Tibial nerve (tissue), 4 donors: Measurements from ENCODE around the gene NT5DC4. TPM values are rescaled to one million over a fixed set of nuclear protein-coding genes. Genes with fewer than 3 reads are reported as not detected.

Source experiments
- DNase-seq, 2 donors: peaks; one replicate each; pipeline ENCODE4 v3.0.0-alpha.2; 2019; ENCODE audit warnings: low spot score in 2 of 2
- H3K27ac ChIP-seq, 4 donors: fragments of 200-600 bp; sonication (generic) in 3 of 4; one replicate each; pipeline ENCODE4 v1.5.1; 2017 to 2019; ENCODE audit warnings: mild to moderate bottlenecking in 1 of 4
- H3K27me3 ChIP-seq, 2 donors: fragments of 200-600 bp; sonication (generic) in 1 of 2; one replicate each; pipeline versions ENCODE4 v1.5.1 to v1.6.0; 2017 to 2019
- H3K36me3 ChIP-seq, 3 donors: fragments of 200-600 bp; sonication (generic); one replicate each; pipeline ENCODE4 v1.5.1; 2018 to 2019
- H3K4me1 ChIP-seq, 4 donors: fragments of 200-600 bp; sonication (generic) in 3 of 4; one replicate each; pipeline ENCODE4 v1.5.1; 2017 to 2019
- H3K4me3 ChIP-seq, 4 donors: fragments of 200-600 bp; sonication (generic) in 3 of 4; one replicate each; pipeline ENCODE4 v1.5.1; 2017 to 2019; ENCODE audit warnings: mild to moderate bottlenecking in 1 of 4, moderate library complexity in 1 of 4
- H3K9me3 ChIP-seq, 4 donors: fragments of 200-600 bp; sonication (generic) in 3 of 4; one replicate each; pipeline ENCODE4 v1.5.1; 2017 to 2019
- EP300 ChIP-seq, 2 donors: sonication (generic); formaldehyde crosslinking; IDR thresholded peaks; one replicate each; pipeline ENCODE4 v1.6.1; 2017; ENCODE audit warnings: antibody characterized with exemption in 2 of 2, mild to moderate bottlenecking in 1 of 2
- POLR2A ChIP-seq, 2 donors: fragments of 450-650 bp; IDR thresholded peaks; one replicate each; pipeline ENCODE4 v1.6.1; 2017; ENCODE audit warnings: antibody characterized with exemption in 2 of 2, mild to moderate bottlenecking in 2 of 2, moderate library complexity in 2 of 2
- WGBS, 2 donors: methylation state at CpG; one replicate each; pipeline ENCODE4 v1.1.5; 2018; 5-methylcytosine and 5-hydroxymethylcytosine counted together
- total RNA-seq, 4 donors: library from RNA; depleted of rRNA; stranded (reverse); fragments of >200 nt; gene quantifications; one replicate each; pipeline ENCODE4 v1.1.0, GENCODE V29; 2016
- TF ChIP-seq, protein P1 (sequence below), 5 experiments: fragments of 200-600 bp in 3 of 5; fragments of 450-650 bp in 2 of 5; sonication (generic) in 3 of 5; IDR thresholded peaks; one replicate each; pipeline ENCODE4 v1.5.1; 2016 to 2019; ENCODE audit warnings: antibody characterized with exemption in 5 of 5, mild to moderate bottlenecking in 3 of 5, moderate library complexity in 2 of 5

The NT5DC4 gene
- total RNA-seq, 4 donors from 2014 or later: not detected

- H3K36me3 ChIP-seq: no peaks in the 10 kb centered on the region
- no peaks in the 10 kb centered on the region for H3K27me3 ChIP-seq
- H3K4me1 ChIP-seq: no peaks in the 10 kb centered on the region
- no peak for DNase-seq
- TF ChIP-seq POLR2A (IDR thresholded peaks at IDR 0.05) (no peak), EP300 (IDR thresholded peaks at IDR 0.05) (no peak)
- H3K9me3 ChIP-seq: no peaks in the 10 kb centered on the region
- H3K4me3 ChIP-seq: no peak overlapping the region
- no peak overlapping the region for H3K27ac ChIP-seq
- 82 to 89% methylated on average over 7 of the region's 7 CpGs for WGBS, 2 donors
Observed at GRCh38 chr2:112682101-112682500, 38.7 kb upstream of the NT5DC4 start.

GRCh38 chr2:112683550-112684414 lies 37.0 kb upstream of the NT5DC4 start:
- no peak overlapping the region for H3K27ac ChIP-seq
- no peaks in the 10 kb centered on the region for H3K9me3 ChIP-seq
- H3K36me3 ChIP-seq: no peaks in the 10 kb centered on the region
- no peak for TF ChIP-seq EP300 (IDR thresholded peaks at IDR 0.05)
- H3K27me3 ChIP-seq: no peaks in the 10 kb centered on the region
- no peak overlapping the region for H3K4me3 ChIP-seq
- DNase-seq: no peak
- H3K4me1 ChIP-seq: no peaks in the 10 kb centered on the region
- 79 to 81% methylated on average over 12 of the region's 12 CpGs for WGBS, 2 donors

DNA sequence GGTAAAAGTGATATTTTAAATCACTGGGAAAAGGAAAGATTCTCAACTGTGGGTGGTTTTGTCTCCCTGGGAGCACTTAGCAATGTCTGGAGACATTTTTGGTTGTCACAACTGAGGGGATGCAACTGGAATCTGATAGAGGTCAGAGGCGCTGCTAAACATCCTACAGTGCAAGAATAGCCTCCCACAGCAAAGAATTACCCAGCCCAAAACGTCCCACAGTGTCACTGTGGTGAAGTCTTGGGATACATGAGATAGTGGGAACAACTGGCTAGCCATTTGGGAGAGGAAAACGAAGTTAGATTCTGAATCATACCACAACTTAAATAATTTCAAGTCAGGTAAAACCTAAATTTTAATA lies 36.4 kb upstream of the NT5DC4 start:
- H3K27ac ChIP-seq: no peak overlapping the region
- no peaks in the 10 kb centered on the region for H3K9me3 ChIP-seq
- H3K4me1 ChIP-seq: no peaks in the 10 kb centered on the region
- H3K36me3 ChIP-seq: no peaks in the 10 kb centered on the region
- H3K4me3 ChIP-seq: no peak overlapping the region
- DNase-seq: no peak
- H3K27me3 ChIP-seq: no peaks in the 10 kb centered on the region
- TF ChIP-seq EP300 (IDR thresholded peaks at IDR 0.05): no peak
- TF ChIP-seq POLR2A (IDR thresholded peaks at IDR 0.05): no peak
- TF ChIP-seq, protein P1, sequence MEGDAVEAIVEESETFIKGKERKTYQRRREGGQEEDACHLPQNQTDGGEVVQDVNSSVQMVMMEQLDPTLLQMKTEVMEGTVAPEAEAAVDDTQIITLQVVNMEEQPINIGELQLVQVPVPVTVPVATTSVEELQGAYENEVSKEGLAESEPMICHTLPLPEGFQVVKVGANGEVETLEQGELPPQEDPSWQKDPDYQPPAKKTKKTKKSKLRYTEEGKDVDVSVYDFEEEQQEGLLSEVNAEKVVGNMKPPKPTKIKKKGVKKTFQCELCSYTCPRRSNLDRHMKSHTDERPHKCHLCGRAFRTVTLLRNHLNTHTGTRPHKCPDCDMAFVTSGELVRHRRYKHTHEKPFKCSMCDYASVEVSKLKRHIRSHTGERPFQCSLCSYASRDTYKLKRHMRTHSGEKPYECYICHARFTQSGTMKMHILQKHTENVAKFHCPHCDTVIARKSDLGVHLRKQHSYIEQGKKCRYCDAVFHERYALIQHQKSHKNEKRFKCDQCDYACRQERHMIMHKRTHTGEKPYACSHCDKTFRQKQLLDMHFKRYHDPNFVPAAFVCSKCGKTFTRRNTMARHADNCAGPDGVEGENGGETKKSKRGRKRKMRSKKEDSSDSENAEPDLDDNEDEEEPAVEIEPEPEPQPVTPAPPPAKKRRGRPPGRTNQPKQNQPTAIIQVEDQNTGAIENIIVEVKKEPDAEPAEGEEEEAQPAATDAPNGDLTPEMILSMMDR (IDR thresholded peaks at IDR 0.05): no peak
- WGBS, 2 donors: 53 to 59% methylated on average over 3 of the region's 3 CpGs

DNA sequence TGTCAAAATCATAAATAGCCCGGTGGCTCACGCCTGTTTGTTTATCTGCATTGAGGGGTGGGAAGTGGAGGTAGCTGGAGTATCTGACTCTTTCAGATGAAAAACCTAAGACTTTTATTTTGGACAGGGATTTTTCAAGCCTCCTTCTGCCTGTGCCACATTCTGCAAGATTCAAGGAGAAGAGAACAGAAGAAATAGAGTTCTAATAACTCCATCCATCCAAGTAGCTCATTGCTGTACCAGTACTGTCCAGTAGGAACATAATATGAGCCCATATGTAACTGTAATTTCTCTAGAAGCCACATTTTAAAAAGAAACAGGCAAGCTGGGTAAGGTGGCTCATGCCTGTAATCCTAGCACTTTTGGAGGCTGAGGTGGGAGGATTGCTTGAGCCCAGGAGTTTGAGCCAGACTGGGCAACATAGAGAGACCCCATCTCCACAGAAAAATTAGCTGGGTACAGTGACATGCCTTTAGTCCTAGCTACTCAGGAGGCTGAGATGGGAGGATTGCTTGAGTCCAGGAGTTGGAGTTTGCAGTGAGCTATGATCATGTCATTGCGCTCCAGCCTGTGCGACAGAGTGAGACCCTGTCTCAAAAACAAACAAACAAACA lies 35.4 kb upstream of the NT5DC4 start:
- TF ChIP-seq POLR2A (IDR thresholded peaks at IDR 0.05) (no peak), EP300 (IDR thresholded peaks at IDR 0.05) (no peak)
- TF ChIP-seq, protein P1 (IDR thresholded peaks at IDR 0.05): no peak
- 82 to 83% methylated on average over 4 of the region's 4 CpGs for WGBS, 2 donors
- Histone ChIP-seq H3K9me3 (no peaks in the 10 kb centered on the region), H3K27me3 (no peaks in the 10 kb centered on the region), H3K4me3 (no peak overlapping the region), H3K4me1 (no peaks in the 10 kb centered on the region), H3K36me3 (no peaks in the 10 kb centered on the region), H3K27ac (no peak overlapping the region)
- DNase-seq: no peak

- no peaks in the 10 kb centered on the region for H3K9me3 ChIP-seq
- H3K27me3 ChIP-seq: no peaks in the 10 kb centered on the region
- TF ChIP-seq POLR2A (IDR thresholded peaks at IDR 0.05) (no peak), EP300 (IDR thresholded peaks at IDR 0.05) (no peak)
- TF ChIP-seq, protein P1 (IDR thresholded peaks at IDR 0.05): no peak
- no peak for DNase-seq
- H3K27ac ChIP-seq: no peak overlapping the region
- no peaks in the 10 kb centered on the region for H3K4me1 ChIP-seq
- WGBS, 2 donors: 72 to 75% methylated on average over 14 to 15 of the region's 15 CpGs
- no peak overlapping the region for H3K4me3 ChIP-seq
- no peaks in the 10 kb centered on the region for H3K36me3 ChIP-seq
Observed at GRCh38 chr2:112686348-112687217, 34.2 kb upstream of the NT5DC4 start.
